Stimulated activated CD8-positive, alpha-beta memory T cell treated with anti-CD3 and anti-CD28 coated beads, Interleukin-15, amount 100 ng/mL, for 1 hour (primary cell): ENCODE results near the gene DNAJC3.
"Not testable (repeated sequence)": the region's sequence is repeated elsewhere in the genome, so short reads cannot be mapped to it uniquely, and the experiment has no call there.

Experiments
- DNase-seq: peaks from one replicate; pipeline ENCODE4 v3.0.0-alpha.2; 2020; ENCODE audit warnings: low read depth

The DNAJC3 gene

DNA sequence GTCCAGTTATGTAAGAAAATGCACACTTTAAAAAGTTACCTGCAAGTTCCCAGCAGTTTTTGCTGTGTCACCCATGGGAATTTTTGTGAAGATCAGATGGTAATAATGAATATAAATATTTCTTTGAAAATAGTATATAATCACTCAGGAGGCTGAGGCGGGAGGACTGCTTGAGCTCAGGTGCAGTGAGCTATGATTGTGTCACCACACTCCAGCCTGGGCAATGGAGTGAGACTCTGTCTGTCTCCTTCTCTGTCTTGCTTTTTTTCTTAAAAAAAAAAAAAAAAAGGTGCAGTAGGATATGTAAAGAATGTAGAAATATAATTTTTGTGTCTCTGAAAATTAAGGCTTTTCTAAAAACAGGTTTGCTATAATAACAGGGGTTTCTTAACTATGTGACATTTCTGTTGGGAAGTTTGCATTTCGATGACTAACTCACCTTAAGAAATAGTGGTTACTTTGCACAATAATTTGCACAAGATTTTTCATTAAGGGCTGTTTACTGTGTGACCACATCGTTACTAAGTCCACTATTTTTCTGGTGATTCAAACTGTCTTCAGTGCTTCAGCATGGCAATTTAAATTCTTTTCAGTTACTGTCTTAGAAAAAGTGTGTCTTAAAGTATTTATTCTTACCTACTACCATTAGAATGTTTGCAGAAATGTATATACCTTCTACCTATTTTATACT, 37.3 kb downstream of the DNAJC3 start:
- DNase-seq = no peak

DNA sequence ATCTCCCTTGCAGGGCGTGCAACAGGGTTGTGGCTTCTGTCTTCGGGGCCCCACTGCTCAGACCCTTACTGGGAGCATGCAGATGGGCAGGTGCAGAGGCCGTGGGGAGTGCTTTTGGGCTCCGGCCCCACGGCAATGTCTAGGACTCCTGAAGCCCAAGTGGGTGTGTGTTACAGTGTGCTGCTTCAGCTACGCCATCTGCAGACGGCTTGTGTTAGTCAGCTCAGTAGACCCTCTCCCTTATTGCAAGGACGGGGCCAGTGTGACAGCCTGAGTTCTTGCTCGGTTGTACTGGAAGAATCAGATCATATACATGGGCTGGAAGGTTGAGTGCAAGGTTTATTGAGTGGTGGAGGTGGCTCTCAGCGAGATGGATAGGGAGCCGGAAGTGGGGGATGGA, 39.3 kb downstream of the DNAJC3 start:
- no peak for DNase-seq

DNA sequence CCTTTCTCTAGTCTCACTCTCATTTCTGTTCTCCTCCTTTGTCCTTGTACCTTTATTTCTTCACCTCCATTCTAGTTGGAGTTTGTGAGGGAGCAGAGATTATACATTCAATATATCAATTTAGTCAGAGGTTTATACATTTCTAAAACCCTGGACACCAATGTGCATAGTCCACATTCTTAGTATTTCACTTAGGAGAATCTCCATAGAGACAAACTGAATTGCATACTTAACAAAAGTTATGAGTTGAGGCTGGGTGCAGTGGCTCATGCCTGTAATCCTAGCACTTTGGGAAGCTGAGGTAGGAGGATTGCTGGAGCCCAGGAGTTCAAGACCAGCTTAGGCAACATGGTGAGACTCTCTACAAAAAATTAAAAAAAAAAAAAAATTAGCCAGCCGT, 45.3 kb downstream of the DNAJC3 start:
- DNase-seq = no peak

DNA sequence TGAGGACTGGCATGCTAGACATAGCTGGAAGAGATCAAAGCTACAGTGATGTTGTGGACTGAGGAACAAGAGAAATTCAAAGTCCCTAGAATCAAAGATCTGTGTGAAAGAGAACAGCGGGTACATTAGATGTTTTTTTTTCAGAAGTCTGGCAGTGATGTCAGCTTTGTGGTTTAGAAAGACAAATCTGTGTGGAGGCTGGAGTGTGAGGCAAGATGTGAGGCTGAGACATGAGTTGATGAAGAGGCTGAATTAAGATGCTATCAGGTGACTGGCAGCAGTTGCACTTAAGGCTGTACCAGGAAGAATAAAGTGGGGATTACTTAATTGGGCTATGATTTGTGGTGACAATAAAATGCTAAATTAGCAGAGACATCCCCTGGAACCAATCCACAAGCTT, 46.5 kb downstream of the DNAJC3 start:
- DNase-seq = no peak

GRCh38 chr13:95724252-95724651, 47.3 kb downstream of the DNAJC3 start:
- no peak for DNase-seq

GRCh38 chr13:95726876-95727275, 49.9 kb downstream of the DNAJC3 start:
- no peak for DNase-seq

GRCh38 chr13:95728957-95729356, 52.0 kb downstream of the DNAJC3 start:
- no peak for DNase-seq

GRCh38 chr13:95734124-95734523, 57.2 kb downstream of the DNAJC3 start:
- no peak for DNase-seq

GRCh38 chr13:95740071-95740978, 63.4 kb downstream of the DNAJC3 start:
- not testable (repeated sequence) for DNase-seq

DNA sequence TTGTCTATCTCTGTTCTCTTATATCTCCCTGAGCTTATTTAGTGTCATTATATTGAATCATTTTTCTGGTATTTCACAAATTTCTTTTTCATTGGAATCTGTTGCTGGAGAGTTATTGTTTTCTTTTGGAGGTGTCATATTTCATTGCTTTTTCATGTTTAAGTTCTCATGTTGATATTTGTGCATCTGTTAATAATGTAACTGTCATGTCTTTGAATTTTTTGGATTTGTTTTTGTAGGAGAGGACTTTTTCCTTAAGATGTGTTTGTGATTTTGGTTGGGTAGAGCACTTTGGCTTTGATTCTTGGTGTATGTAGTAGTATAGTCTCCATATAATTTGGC, 64.0 kb downstream of the DNAJC3 start:
- no peak for DNase-seq

- no peak for DNase-seq
Observed at GRCh38 chr13:95741584-95742563, 64.9 kb downstream of the DNAJC3 start.

- DNase-seq = no peak
Observed at GRCh38 chr13:95743192-95743591, 66.3 kb downstream of the DNAJC3 start.

DNA sequence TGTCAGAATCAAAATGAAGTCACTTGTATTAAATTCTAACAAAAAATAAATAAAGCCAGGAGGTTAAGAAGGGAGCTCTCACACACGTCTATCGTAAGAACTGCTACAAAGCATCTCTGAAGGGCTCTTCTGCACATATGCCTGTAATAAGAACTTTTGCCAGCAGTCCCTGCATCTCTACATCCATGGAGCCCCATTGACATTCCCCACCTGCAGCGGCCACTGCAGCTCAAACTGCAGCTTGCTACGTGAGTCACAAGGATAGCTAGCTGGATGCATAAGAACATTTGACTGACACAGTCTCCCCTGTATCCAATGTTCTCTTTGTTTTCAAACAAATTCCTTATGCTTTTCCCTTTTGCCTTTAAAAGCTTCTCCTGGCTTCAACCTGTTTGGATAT, 68.3 kb downstream of the DNAJC3 start:
- no peak for DNase-seq

DNA sequence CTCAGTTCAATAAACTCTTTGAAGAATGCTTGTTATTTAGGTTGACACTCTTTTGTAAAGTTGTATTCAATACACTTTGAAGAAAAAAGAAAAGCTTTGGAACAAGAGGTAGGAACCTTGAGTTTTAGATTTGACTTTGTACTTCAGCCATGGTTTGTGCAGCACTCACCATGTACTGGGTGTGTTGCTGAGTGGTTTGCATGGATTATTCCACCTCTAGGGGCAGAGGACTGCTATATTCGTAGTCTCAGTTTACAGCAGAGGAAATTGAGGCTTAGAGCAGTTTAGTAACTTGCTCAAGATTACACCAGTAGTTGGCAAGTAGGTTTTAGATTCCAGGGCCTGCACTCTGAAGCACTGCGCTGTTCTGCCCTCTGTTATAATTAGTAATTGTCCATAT, 68.8 kb downstream of the DNAJC3 start:
- DNase-seq = no peak

- no peak for DNase-seq
Observed at GRCh38 chr13:95749545-95749944, 72.6 kb downstream of the DNAJC3 start.

GRCh38 chr13:95752677-95753076, 75.7 kb downstream of the DNAJC3 start:
- DNase-seq = no peak

- DNase-seq = no peak
Observed at GRCh38 chr13:95754069-95754468, 77.1 kb downstream of the DNAJC3 start.

DNA sequence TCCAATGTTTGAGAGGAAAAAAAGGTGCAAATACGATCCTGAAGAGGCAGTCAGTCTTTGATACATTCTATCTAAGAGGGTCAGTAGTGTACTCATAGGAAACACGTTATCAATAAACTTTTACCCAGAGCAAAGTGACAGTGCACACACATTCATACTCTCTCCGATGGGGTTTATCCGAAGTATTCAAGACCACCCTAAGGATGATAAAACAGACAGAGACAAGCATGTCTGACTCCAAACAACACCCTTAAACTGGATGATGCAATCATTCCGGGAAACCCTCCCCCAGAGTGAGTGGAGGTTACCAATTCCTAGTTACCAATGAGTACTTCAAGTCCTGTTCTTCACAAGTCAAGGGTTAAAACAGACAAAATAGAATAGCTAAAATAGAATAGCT, 79.1 kb downstream of the DNAJC3 start:
- DNase-seq = no peak

- not testable (repeated sequence) for DNase-seq
Observed at GRCh38 chr13:95762626-95763025, 85.7 kb downstream of the DNAJC3 start.

GRCh38 chr13:95763601-95764000, 86.7 kb downstream of the DNAJC3 start:
- no peak for DNase-seq

- no peak for DNase-seq
Observed at GRCh38 chr13:95771905-95772304, 95.0 kb downstream of the DNAJC3 start.

GRCh38 chr13:95779522-95779921, 102.6 kb downstream of the DNAJC3 start:
- DNase-seq = no peak
